Activated CD4-positive, alpha-beta T cell treated with anti-CD3 and anti-CD28 coated beads, Interleukin-2, Interleukin-4, amounts not matched to agents 100 ng/mL and 50 ng/mL, durations not matched to agents 16 hours and 8 hours (primary cell): Measurements from ENCODE around the gene TPBGL.

ENCODE experiments used
- DNase-seq: peaks from one replicate; pipeline ENCODE4 v3.0.0-alpha.2; 2020; ENCODE audit warnings: low spot score

Gene TPBGL

GRCh38 chr11:75212411-75212810 lies 28.2 kb upstream of the TPBGL start:
- DNase-seq, result no peak

DNA sequence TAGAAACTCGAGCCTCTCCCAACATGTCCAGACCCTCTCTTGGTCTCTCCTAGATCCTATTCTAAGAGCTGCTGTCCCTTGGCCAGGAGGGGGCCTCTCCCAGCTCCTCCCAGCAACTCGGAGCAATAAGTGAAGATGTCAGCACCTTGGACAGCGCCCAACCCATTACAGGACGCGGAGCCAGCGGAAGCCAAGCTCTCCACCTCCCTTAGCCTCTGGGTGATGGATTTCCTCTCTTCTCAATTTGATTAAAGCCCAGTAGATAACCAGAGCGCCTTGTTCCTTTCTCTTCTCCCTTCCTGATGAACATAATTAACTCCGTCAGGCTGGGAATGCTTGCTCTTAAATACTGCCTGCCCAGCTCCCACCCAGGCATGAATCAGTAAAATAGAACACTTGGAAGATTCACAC lies 26.2 kb upstream of the TPBGL start:
- peak; percentile 70 for DNase-seq

- DNase-seq, result no peak
Observed at GRCh38 chr11:75214843-75215242, 25.7 kb upstream of the TPBGL start.

GRCh38 chr11:75219869-75220268 lies 20.7 kb upstream of the TPBGL start:
- DNase-seq, result no peak

DNA sequence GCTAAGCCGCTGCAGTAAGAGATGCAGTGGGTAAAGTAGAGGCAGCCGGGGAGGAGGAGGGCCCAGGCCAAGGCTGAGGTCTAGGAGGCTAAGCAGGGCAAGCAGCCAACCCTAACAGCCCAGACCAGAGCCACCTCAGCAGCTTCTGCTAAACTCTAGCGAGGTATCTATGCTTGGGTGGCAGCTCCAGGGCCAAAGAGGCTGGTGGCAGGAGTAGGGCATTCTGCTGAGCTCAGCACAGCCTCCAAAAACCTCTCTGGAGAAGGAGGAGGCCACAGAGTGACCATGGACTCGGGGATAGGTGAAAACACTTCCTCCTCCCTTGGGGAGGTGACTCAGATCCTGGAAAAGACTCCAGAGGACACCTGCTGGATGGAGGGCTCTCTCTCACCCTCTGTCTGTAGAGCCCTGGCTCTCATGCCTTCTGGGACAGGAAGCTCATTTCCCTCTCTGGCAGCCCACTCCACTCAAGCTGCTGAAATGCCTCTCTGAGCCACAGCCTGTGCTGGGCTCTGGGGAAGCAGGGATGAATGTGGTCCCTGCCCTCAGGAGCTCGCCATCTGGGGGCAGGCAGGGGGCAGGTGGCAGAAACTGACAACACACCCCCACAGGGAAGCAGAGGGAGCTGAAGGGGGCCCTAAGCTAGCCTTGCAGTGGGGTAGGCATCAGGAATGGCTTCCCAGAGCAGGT lies 16.5 kb upstream of the TPBGL start:
- no peak for DNase-seq

DNA sequence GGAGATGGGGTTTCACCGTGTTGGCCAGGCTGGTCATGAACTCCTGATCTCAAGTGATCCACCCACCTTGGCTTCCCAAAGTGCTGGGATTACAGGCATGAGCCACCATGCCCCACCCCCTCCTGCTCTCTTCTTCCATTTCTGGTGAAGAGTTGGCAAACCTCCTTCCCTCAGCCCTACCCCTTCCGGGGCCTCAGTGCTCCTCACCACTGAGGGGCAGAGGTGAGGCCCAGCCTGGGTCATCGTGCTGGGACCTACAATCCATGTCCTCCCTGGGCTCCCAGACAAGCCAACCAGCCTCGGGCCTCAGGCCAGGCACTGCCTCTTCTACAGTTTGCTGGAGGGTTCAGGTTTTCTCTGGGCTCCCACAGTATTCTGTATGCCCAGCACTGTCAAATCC lies 14.8 kb upstream of the TPBGL start:
- DNase-seq, result no peak

DNA sequence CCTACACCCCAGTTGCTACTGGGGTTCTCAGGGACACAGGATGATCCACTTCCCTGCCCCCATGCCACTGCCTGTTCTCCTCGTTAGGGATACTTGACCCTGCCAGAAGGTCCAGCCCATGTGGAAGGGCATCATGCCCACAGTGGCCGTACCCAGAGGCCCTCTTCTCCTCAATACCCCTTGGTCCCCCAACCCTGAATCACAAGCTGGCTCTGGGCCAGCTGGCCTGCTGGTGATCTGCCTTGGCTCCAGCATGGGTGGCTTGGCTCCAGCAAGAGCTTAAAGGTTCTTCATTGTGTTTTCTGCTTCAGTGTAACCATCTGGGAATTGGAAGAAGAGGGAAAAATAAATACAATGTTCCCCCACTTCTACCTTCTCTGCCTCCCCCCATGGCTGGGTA lies 11.1 kb upstream of the TPBGL start:
- DNase-seq, result no peak

DNA sequence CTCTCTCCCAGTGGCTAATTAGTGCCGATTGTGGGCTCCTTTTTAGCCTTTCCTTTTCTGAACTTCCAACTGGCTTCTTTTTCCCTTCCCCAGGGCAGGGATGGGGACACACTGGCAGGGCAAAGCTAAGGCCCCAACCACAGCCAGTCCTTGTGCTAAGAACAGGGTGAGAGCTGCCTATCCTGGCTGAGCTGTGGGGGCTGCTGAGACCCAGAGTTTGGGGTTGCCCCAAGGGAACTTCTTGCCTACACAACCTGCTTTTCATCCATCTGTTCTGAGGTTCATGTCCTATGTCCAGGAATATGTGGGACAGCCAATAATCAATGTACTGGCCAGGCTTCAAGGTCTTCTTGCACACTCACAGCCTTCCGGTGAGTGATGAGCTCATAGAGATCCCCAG lies 10.0 kb upstream of the TPBGL start:
- no peak for DNase-seq

DNA sequence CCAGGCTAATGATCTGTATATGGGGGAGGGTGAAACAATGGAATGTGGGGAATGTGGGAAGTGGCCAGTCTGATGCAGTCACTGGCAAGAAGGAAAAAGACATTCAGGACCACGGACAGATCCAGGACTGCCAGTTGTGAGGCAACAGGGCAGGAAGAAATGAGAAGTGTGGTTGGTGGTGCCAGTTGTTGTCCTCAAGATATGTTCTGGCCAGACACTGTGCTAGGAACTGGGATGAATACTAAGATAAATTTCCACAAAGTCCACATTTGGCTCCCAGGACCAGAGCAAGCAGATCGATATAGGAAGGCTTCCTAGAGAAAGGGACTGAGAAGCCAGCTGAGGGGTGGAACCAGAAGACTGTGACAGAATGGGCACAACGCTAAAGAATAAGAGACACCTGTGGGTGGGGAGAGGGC lies 6.8 kb upstream of the TPBGL start:
- DNase-seq, result peak; percentile 26

GRCh38 chr11:75236062-75236461 lies 4.5 kb upstream of the TPBGL start:
- no peak for DNase-seq

DNA sequence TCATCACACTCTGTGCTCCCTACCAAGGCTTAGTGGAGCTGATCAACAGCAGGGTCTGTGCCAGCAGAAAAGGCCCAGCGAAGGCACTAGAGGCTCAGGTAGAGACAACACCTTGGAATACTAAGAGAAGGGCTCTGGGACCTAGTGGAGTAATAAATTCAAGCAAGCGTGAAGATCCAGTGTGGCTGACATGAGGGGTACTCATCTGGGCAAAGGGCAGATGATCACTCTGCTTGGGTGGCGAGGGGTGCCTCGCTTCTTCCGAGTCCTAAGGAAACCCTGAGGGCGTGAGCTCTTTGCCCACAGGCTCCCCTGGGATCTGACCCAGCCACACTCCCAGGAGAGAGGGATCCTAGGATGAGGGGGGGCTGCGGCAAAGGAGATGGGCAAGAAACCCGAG lies 3.5 kb upstream of the TPBGL start:
- DNase-seq, result no peak

- DNase-seq, result no peak
Observed at GRCh38 chr11:75238595-75239440, 1.8 kb upstream of the TPBGL start.

DNA sequence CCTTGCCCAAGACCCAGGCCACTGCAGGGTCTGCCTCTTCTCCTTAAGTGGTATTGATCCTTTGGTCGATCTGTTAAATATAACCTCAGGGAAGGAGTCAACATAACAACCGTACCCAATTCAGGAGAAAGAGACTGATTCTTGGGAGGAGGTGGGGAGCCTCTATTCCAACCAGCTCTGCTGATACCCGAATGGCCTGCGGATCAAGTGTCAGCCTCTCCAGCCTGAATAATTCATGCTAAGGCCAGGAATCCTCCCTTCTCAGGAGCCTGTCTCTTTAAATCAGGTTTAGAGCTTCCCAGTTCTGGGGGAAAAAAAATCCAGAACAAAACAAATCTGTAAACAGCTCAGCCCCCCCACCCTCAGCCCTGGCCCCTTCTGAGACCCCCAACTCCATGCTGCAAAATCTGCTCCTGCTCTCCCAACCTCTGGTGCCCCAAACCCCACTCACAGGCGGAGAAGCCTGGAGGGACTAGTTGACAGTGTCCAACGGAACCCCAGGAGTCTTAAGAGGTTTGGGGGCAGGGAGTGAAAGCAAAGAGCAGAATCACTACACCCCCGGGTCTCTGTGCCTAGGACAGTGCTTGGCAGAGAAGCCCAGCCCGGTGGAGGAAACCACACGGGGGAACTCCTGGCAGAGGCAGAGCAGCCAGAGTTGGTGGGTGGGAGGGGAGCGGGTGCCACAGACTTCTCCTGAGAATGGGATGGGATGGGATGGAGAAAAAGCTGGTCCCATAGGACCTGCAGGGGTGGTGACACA lies 863 bp upstream of the TPBGL start:
- DNase-seq, result no peak

DNA sequence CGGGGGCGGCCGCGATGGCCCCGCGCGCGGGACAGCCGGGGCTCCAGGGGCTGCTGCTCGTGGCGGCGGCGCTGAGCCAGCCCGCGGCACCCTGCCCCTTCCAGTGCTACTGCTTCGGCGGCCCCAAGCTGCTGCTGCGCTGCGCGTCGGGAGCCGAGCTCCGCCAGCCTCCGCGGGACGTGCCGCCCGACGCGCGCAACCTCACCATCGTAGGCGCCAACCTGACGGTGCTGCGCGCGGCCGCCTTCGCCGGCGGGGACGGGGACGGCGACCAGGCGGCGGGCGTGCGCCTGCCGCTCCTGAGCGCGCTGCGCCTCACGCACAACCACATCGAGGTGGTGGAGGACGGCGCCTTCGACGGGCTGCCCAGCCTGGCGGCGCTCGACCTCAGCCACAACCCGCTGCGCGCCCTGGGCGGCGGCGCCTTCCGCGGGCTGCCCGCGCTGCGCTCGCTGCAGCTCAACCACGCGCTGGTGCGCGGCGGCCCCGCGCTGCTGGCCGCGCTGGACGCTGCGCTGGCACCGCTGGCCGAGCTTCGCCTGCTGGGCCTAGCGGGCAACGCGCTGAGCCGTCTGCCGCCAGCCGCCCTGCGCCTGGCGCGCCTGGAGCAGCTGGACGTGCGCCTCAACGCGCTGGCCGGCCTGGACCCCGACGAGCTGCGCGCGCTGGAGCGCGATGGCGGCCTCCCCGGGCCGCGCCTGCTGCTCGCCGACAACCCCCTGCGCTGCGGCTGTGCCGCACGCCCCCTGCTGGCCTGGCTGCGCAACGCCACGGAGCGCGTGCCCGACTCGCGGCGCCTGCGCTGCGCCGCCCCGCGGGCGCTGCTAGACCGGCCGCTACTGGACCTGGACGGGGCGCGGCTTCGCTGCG lies 697 bp downstream of the TPBGL start:
- peak; percentile 87 for DNase-seq

GRCh38 chr11:75241906-75242644 lies 1.5 kb downstream of the TPBGL start:
- no peak for DNase-seq

DNA sequence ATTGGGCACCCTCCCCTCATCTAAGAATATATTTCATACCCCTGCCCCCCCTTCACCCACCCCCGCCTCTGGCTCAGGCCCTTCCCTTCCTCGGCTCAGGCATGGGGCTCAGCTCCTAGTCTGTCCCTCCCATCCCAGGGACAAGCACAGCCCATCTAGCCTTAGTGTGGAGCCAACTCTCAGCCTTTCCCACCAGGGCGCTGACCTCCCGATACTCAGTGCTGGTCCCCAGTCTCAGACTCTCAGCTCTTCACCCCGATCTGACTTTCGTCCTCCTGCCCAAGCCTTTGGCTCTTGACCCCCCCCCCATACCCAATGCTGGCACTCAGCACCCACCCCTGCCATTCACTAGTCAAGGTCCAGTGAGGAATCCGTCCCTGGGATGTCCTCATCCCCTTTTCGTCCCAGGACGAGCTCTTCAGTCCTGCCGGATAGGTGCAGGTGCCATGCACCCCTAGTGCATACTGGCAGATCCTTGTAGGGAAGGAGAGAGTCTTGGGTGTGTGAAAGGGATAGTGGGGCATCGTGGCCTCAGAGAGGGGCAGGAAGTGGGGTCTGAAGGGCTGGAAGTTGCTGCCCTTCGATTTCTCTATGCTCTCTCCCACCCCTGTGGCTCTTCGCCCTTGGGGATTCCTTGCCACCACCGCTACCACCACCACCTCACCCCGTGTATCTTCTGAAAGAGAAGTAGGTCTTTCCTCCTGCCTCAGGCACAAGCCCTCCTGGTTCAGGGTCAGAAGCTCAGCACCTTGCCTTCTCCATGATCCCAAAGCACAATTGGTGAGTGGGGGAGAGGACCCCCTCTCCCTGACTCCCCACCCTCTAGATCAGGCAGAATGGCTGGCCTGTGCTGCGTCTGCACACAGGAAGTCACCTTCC lies 2.4 kb downstream of the TPBGL start:
- DNase-seq, result no peak

DNA sequence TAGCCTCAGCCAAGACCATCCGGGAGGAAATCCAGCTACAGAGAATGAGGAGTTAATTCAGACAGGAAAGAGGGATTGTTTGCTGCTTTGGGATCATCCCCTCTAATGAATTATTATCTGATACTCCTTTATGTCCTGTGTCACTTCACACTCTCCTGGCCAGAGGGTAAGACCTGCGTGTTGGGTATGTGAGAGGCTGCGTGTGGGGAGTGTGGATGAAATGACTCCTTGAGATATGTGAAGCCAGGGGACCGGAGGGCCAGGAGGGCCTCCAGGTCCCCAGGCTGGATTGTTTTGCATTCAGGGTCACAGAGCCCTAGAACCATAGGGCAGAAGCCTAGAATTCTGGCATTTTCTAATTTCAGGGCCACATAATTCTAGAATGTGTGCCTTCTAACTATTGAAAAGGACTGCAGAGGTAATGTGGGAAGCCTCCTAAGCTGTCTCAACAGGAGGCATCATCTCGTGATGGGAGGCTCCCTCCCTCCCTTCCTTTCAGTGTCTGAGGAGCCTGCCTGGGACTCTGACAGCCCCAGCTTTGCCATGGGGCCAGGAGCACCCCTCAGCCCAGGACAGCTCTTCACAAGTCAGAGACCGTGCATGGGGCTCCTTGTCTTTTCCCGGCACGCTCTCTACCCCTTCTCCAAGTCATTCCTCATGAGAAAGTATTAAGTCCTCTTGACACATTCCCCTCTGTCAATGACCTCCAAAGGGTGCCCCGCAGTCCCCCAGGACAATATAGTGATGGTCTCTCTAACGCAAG lies 3.7 kb downstream of the TPBGL start:
- DNase-seq, result no peak

DNA sequence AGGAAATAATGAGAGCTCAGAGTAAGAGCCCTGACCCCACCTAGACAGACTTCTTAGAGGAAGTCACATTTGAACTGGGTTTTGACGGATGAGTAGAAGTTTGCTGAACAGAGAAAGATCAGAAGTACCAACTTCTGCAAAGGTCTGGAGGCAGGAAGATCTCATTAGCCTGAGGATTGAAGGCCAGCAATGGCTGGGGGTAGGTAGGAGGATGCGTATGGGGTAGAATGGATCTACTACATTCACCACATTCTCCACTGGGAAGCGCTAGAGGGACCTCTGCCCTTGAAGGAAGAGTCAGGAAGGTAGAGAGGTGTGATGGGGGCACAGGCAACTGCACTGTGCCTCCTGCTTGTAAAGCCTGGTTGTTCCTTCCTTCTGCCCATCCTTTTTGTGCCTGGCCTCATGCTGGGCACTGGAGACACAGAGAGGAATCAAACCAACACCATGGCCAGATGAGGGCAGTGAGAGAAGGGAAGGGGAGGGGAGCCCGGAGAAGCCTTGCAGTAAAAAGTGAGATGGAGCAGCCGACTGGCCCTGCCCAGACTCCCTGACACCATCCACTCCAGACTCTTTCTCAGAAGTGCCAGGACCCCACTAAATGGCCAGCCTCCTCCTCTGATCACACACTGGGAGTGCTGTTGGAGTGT lies 4.9 kb downstream of the TPBGL start:
- DNase-seq, result no peak
